H1 (cell line): Measurements from ENCODE around the gene CTRL. TPM values are rescaled to one million over a fixed set of nuclear protein-coding genes. Genes with fewer than 3 reads are reported as not detected.

ENCODE experiments used
- CTCF ChIA-PET: fragments of 300-600 bp; sonication (Branson Sonifier 250); formaldehyde crosslinking; loops from one replicate; lab custom pipeline; 2021; ENCODE audit not compliant: partially characterized antibody; lab: Charles Lee
- POLR2A ChIA-PET: fragments of 300-600 bp; sonication (Branson Sonifier 250); formaldehyde crosslinking; loops from one replicate; lab custom pipeline; 2021; ENCODE audit warnings: inconsistent platforms; ENCODE audit not compliant: partially characterized antibody; lab: Charles Lee
- DNase-seq, 2 experiments: peaks; one replicate each; pipeline versions ENCODE4 v3.0.0 to v3.0.0-alpha.2; 2010 to 2022; ENCODE audit warnings: low spot score in 2 of 2, low read depth in 1 of 2, mixed read lengths in 1 of 2
- FAIRE-seq: peaks from 2 replicates; lab custom pipeline; 2011; peaks lifted over from hg19 to GRCh38; lab: Jason Lieb, UNC
- H2AFZ ChIP-seq: 2 replicates; pipeline ENCODE4 v1.8.1; 2012; ENCODE audit warnings: low read length, inconsistent platforms
- H2AK5ac ChIP-seq: 2 replicates; pipeline ENCODE4 v1.6.1; 2013; ENCODE audit warnings: low read depth, low read length
- H2BK120ac ChIP-seq: replicated peaks from 2 replicates; pipeline ENCODE3; 2013; ENCODE audit warnings: low read depth, low read length, inconsistent platforms
- H2BK12ac ChIP-seq: 2 replicates; pipeline ENCODE4 v1.6.1; 2013; ENCODE audit warnings: low read depth, low read length
- H2BK15ac ChIP-seq: 2 replicates; pipeline ENCODE4 v1.6.1; 2013; ENCODE audit warnings: low read length
- H2BK20ac ChIP-seq: 2 replicates; pipeline ENCODE4 v1.6.1; 2013; ENCODE audit warnings: low read length
- H2BK5ac ChIP-seq: 2 replicates; pipeline ENCODE4 v1.6.1; 2013; ENCODE audit warnings: low read depth, low read length
- H3K14ac ChIP-seq: 2 replicates; pipeline ENCODE4 v1.6.1; 2013; ENCODE audit warnings: inconsistent platforms; ENCODE audit not compliant: insufficient read length
- H3K18ac ChIP-seq: 2 replicates; pipeline ENCODE4 v1.6.1; 2013; ENCODE audit warnings: low read length; ENCODE audit errors: extremely low read depth
- H3K23ac ChIP-seq: 2 replicates; pipeline ENCODE4 v1.6.1; 2013; ENCODE audit warnings: inconsistent platforms; ENCODE audit not compliant: insufficient read length
- H3K23me2 ChIP-seq: 2 replicates; pipeline ENCODE4 v1.6.1; 2013; ENCODE audit warnings: low read depth, low read length
- H3K27ac ChIP-seq: 2 replicates; pipeline ENCODE4 v1.6.1; 2011; ENCODE audit warnings: low read depth, low read length, inconsistent platforms
- H3K27me3 ChIP-seq, 4 experiments: replicated peaks in 1 of 4; 1 replicate in 1 of 4; 2 replicates in 3 of 4; pipeline versions ENCODE4 v1.6.1 to v1.8.1; 2011 to 2013; ENCODE audit warnings: low read length in 3 of 4, mild to moderate bottlenecking in 3 of 4, inconsistent platforms in 2 of 4, mixed read lengths in 2 of 4, moderate library complexity in 1 of 4; ENCODE audit not compliant: control insufficient read depth in 3 of 4, insufficient read depth in 3 of 4; ENCODE audit errors: extremely low read depth in 1 of 4
- H3K36me3 ChIP-seq, 4 experiments: 2 replicates each; pipeline versions ENCODE4 v1.6.1 to v1.8.1; 2011 to 2013; ENCODE audit warnings: mild to moderate bottlenecking in 4 of 4, low read length in 3 of 4, moderate library complexity in 2 of 4, control low read depth in 1 of 4, inconsistent platforms in 1 of 4; ENCODE audit not compliant: insufficient read depth in 4 of 4, control insufficient read depth in 2 of 4
- H3K4ac ChIP-seq: replicated peaks from 2 replicates; pipeline ENCODE3; 2013; ENCODE audit warnings: low read length, low read depth, mixed read lengths, inconsistent platforms; ENCODE audit not compliant: insufficient read length
- H3K4me1 ChIP-seq, 4 experiments: replicated peaks in 1 of 4; 1 replicate in 1 of 4; 2 replicates in 3 of 4; pipeline versions ENCODE4 v1.6.1 to v1.8.1; 2011 to 2013; ENCODE audit warnings: low read length in 3 of 4, inconsistent platforms in 2 of 4, mixed read lengths in 1 of 4; ENCODE audit not compliant: insufficient read depth in 4 of 4, control insufficient read depth in 3 of 4
- H3K4me2 ChIP-seq, 2 experiments: 2 replicates each; pipeline versions ENCODE4 v1.6.1 to v1.8.1; 2011 to 2013; ENCODE audit warnings: low read depth in 2 of 2, low read length in 2 of 2, control low read depth in 1 of 2, inconsistent platforms in 1 of 2, mild to moderate bottlenecking in 1 of 2; ENCODE audit not compliant: insufficient read depth in 1 of 2
- H3K4me3 ChIP-seq, 4 experiments: fragments of 200-600, 300-600 bp in 1 of 4; sonication (generic), shearing (Covaris generic), sonication (Bioruptor Twin) in 1 of 4; 2 replicates each; pipeline versions ENCODE4 v1.5.1 to v1.8.1; 2011 to 2016; ENCODE audit warnings: low read length in 4 of 4, low read depth in 3 of 4, control low read depth in 2 of 4, inconsistent platforms in 2 of 4, mild to moderate bottlenecking in 2 of 4, mixed read lengths in 1 of 4, moderate library complexity in 1 of 4; ENCODE audit not compliant: insufficient read depth in 2 of 4; ENCODE audit errors: extremely low read depth in 1 of 4
- H3K56ac ChIP-seq: replicated peaks from 2 replicates; pipeline ENCODE3; 2013; ENCODE audit warnings: low read depth, mild to moderate bottlenecking, mixed read lengths, low read length, inconsistent platforms; ENCODE audit not compliant: insufficient read length
- H3K79me1 ChIP-seq: 2 replicates; pipeline ENCODE4 v1.6.1; 2013; ENCODE audit warnings: low read depth, low read length, control low read depth
- H3K79me2 ChIP-seq, 2 experiments: 2 replicates each; pipeline versions ENCODE4 v1.6.1 to v1.8.1; 2012 to 2013; ENCODE audit warnings: low read length in 2 of 2, mild to moderate bottlenecking in 2 of 2, inconsistent platforms in 1 of 2; ENCODE audit not compliant: insufficient read depth in 2 of 2, control insufficient read depth in 1 of 2
- H3K9ac ChIP-seq, 4 experiments: replicated peaks in 1 of 4; 1 replicate in 1 of 4; 2 replicates in 3 of 4; pipeline versions ENCODE4 v1.6.1 to v1.8.1; 2011 to 2013; ENCODE audit warnings: low read depth in 3 of 4, low read length in 3 of 4, control low read depth in 2 of 4, mild to moderate bottlenecking in 2 of 4, moderate library complexity in 2 of 4, inconsistent platforms in 1 of 4; ENCODE audit errors: extremely low read depth in 1 of 4
- H3K9me3 ChIP-seq, 2 experiments: 2 replicates each; pipeline versions ENCODE4 v1.6.1 to v1.8.1; 2012 to 2013; ENCODE audit warnings: mild to moderate bottlenecking in 2 of 2, moderate library complexity in 2 of 2, control low read depth in 1 of 2, inconsistent platforms in 1 of 2, low read depth in 1 of 2, low read length in 1 of 2, mixed read lengths in 1 of 2; ENCODE audit not compliant: insufficient read depth in 2 of 2
- H4K20me1 ChIP-seq, 2 experiments: replicated peaks in 1 of 2; 2 replicates each; pipeline versions ENCODE3 to v1.8.1; 2011 to 2013; ENCODE audit warnings: inconsistent platforms in 2 of 2, low read length in 2 of 2, mild to moderate bottlenecking in 1 of 2; ENCODE audit not compliant: insufficient read depth in 2 of 2, control insufficient read depth in 1 of 2
- H4K5ac ChIP-seq: 2 replicates; pipeline ENCODE4 v1.6.1; 2013; ENCODE audit warnings: low read length, low read depth, mixed read lengths, inconsistent platforms; ENCODE audit not compliant: insufficient read length
- H4K8ac ChIP-seq: 2 replicates; pipeline ENCODE4 v1.8.0; 2013; ENCODE audit warnings: mild to moderate bottlenecking, moderate library complexity, low read length, inconsistent platforms; ENCODE audit not compliant: insufficient read depth; ENCODE audit errors: extremely low read depth
- H4K91ac ChIP-seq: replicated peaks from 2 replicates; pipeline ENCODE3; 2013; ENCODE audit warnings: low read length, mixed read lengths, inconsistent platforms; ENCODE audit not compliant: insufficient read length
- GABPA ChIP-seq: IDR thresholded peaks from 2 replicates; pipeline ENCODE4 v1.6.1; 2011; ENCODE audit warnings: mild to moderate bottlenecking, low read length, moderate library complexity, borderline replicate concordance; ENCODE audit not compliant: insufficient read depth
- KDM1A ChIP-seq: fragments of 200-600, 300-600 bp; sonication (generic); IDR thresholded peaks from 2 replicates; pipeline ENCODE4 v1.7.1; 2016; ENCODE audit warnings: mild to moderate bottlenecking, low read length, borderline replicate concordance
- RAD21 ChIP-seq, 2 experiments: IDR thresholded peaks in 1 of 2; conservative IDR thresholded peaks in 1 of 2; 2 replicates each; pipeline ENCODE4 v1.6.1; 2011; ENCODE audit warnings: low read depth in 2 of 2, low read length in 2 of 2, improper control_type of control experiment in 1 of 2, inconsistent platforms in 1 of 2, mild to moderate bottlenecking in 1 of 2, moderate library complexity in 1 of 2
- RNF2 ChIP-seq: fragments of 200-900, 300-1000 bp; sonication (generic); IDR thresholded peaks from 2 replicates; pipeline ENCODE4 v1.7.1; 2016; ENCODE audit warnings: borderline replicate concordance, low read depth, mild to moderate bottlenecking, antibody characterized with exemption, low read length; ENCODE audit not compliant: poor library complexity, severe bottlenecking; ENCODE audit errors: missing control alignments
- SP2 ChIP-seq: IDR thresholded peaks from 2 replicates; pipeline ENCODE4 v1.6.1; 2012; ENCODE audit warnings: mild to moderate bottlenecking, low read length, inconsistent platforms
- TBP ChIP-seq: IDR thresholded peaks from 2 replicates; pipeline ENCODE4 v1.6.1; 2011; ENCODE audit warnings: low read depth, low read length, improper control_type of control experiment
- WGBS, 2 experiments: shearing (Covaris generic) in 1 of 2; methylation state at CpG; one replicate each; pipeline versions ENCODE4 v1.1.6 to v1.1.7; 2013 to 2015; ENCODE audit warnings: low lambda C conversion rate in 2 of 2, mixed read lengths in 2 of 2, inconsistent platforms in 1 of 2, low coverage in 1 of 2, missing lambda C conversion rate in 1 of 2; ENCODE audit not compliant: insufficient replicate concordance in 2 of 2, insufficient coverage in 1 of 2, insufficient read length in 1 of 2; ENCODE audit errors: extremely low coverage in 1 of 2, missing lambda C conversion rate in 1 of 2; 5-methylcytosine and 5-hydroxymethylcytosine counted together
- polyA plus RNA-seq, 7 experiments: library from polyadenylated mRNA; depleted of rRNA in 3 of 7; stranded (reverse) in 5 of 7; unstranded in 2 of 7; fragments of >200 nt in 5 of 7; fragments of 200-250 nt in 2 of 7; gene quantifications; 1 replicate in 5 of 7; 2 replicates in 1 of 7; 4 replicates in 1 of 7; pipeline versions ENCODE4 v1.2.1 to v1.2.3, GENCODE V29; 2011 to 2013; ENCODE audit warnings: missing spikeins in 2 of 7, mixed read lengths in 2 of 7
- total RNA-seq: library from RNA; stranded (reverse); fragmentation: NEBNext Ultra II Directional; extraction: Animal tissue kit (Norgen Biotek cat#: 25700); gene quantifications from 2 replicates; pipeline ENCODE4 v1.2.1, GENCODE V29; 2021

Gene CTRL
- total and polyA plus RNA-seq, 2 of the 8 experiments (the other 6 are each of a cell fraction or from before 2014, with no cell fraction given), result 1.7 to 4.2 TPM

DNA sequence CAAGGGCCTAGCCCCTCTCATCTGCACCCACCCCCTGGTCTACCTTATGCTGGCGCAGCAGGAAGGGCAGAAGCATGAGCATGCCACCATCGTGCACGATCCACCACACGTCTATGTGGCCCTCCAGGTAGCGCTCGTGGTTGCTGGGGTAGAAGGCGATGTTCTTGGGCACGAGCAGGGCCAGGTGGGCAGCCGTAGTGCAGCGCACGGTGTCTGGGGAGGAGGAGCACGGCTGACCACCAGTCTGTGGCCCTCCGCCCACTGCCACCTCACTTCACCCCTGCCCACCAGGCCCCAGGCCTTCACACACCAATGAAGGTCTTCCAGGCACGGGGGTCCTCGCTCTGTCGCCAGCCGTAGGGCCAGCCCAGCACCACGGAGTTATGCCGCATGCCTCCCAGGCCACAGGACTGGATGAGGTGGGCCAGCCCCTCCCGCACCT is 14.5 kb upstream of the CTRL start:
- no peak overlapping the region for H2AK5ac ChIP-seq
- peaks cover 15 to 42% of the 10 kb centered on the region in 2 experiments for H4K20me1 ChIP-seq
- no peak overlapping the region for H3K4me2 ChIP-seq
- H3K27ac ChIP-seq, result no peak overlapping the region
- no peak overlapping the region for H3K14ac ChIP-seq
- no peak overlapping the region for H4K5ac ChIP-seq
- H3K56ac ChIP-seq, result no peak overlapping the region
- peaks cover 2% of the 10 kb centered on the region; the same call in 1 of the 2 replicates for H3K79me1 ChIP-seq
- no peak overlapping the region for H2BK5ac ChIP-seq
- no peaks in the 10 kb centered on the region for H3K9me3 ChIP-seq
- no peak for FAIRE-seq
- CTCF ChIA-PET, result interaction anchor here (0.6 to 27.1 kb wide), 8 partner anchors 8 to 771 kb away, joined by 3 to 623 read pairs (median 4); partner anchors contain the start of genes EDC4, NRN1L, PSKH1 and SLC12A4
- no peak overlapping the region for H3K4ac ChIP-seq
- H3K27me3 ChIP-seq, result no peaks in the 10 kb centered on the region
- H2BK15ac ChIP-seq, result no peak overlapping the region
- no peak overlapping the region for H2AFZ ChIP-seq
- no peak overlapping the region for H2BK12ac ChIP-seq
- H3K4me1 ChIP-seq, result no peaks in the 10 kb centered on the region; a peak in 1 of 7 replicates
- TF ChIP-seq KDM1A (no peak), RAD21 (IDR thresholded peaks at IDR 0.05 in 1 of 2, conservative IDR thresholded peaks at IDR 0.05 in 1 of 2; ENCODE audit: low read depth in 2 of 2, low read length in 2 of 2) (no peak), RNF2 (no peak), TBP (no peak), SP2 (no peak), GABPA (no peak)
- H3K79me2 ChIP-seq, result no peaks in the 10 kb centered on the region
- peaks cover 7 to 51% (median 22%) of the 10 kb centered on the region in 4 experiments; a peak in 6 of 8 replicates for H3K36me3 ChIP-seq
- no peak overlapping the region for H3K23ac ChIP-seq
- no peak overlapping the region for H2BK120ac ChIP-seq
- H2BK20ac ChIP-seq, result no peak overlapping the region
- no peak overlapping the region for H3K18ac ChIP-seq
- no peak overlapping the region for H4K91ac ChIP-seq
- no peak for DNase-seq
- H4K8ac ChIP-seq, result no peak overlapping the region; the same call in 1 of the 2 replicates
- H3K23me2 ChIP-seq, result peaks cover 3% of the 10 kb centered on the region; the same call in 1 of the 2 replicates
- no peak overlapping the region for H3K4me3 ChIP-seq
- WGBS, 2 experiments, result 91% methylated on average over 17 of the region's 20 CpGs; no CpG with 5 or more reads in 1 of the 2 experiments
- POLR2A ChIA-PET, result interaction anchor here (1.1 to 8.5 kb wide), 5 partner anchors 11 to 81 kb away, joined by 3 to 47 read pairs (median 3); partner anchors contain the start of genes DDX28, DUS2 and PSMB10
- no peak overlapping the region for H3K9ac ChIP-seq
